HG02840 (cell line): ENCODE data around the gene MAPK10.

ENCODE experiments used
- ATAC-seq: cut with Tn5 transposase; IDR thresholded peaks from one replicate; pipeline ENCODE4 v1.9.1; 2021; ENCODE audit warnings: mild to moderate bottlenecking, moderate library complexity, moderate number of reproducible peaks; ENCODE audit not compliant: unreplicated experiment, low FRiP score

The MAPK10 gene

DNA sequence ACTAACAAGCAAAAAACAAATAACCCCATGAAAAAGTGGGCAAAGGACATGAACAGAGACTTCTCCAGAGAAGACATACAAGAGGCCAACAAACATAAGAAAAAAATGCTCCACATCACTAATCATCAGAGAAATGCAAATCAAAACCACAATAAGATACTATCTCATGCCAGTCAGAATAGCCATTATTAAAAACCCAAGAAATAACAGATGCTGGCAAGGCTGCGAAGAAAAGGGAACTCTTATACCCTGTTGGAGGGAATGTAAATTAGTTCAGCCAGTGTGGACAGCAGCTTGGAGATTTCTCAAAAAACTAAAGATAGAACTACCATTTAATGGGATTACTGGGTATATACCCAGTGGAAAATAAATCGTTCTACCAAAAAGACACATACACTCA lies 79.6 kb downstream of the MAPK10 start:
- ATAC-seq, result no peak

DNA sequence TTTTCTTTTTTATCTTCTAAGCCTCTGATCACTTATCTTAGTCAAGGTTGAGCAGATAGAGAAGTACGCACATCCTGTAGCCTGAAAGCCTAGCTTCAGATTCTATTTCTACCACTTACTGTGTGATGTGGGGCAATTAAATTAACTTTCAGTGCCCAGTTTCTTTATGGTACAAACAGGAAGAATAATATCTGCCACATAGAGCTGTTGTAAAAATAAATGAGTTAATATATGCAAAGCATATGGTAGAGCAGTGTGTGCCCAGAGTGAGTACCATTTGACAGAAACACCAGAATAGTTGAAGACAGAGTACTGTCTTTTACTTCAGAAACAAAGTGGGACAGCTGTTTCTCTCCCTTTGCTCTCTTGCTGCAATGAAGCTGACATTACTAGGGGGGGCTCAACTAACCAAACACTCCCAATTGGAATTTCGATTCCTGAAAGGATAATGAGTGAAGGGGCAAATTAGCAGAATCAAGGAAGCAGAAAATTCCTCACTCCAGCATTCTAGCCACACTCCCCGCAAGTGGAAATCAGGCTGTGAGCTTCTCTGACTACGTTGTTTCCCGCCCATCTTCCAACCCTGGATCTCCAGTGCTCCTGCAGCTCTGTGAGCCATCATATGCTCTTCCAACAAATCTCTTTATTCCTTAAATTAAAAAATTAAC lies 80.4 kb downstream of the MAPK10 start:
- ATAC-seq, result no peak

DNA sequence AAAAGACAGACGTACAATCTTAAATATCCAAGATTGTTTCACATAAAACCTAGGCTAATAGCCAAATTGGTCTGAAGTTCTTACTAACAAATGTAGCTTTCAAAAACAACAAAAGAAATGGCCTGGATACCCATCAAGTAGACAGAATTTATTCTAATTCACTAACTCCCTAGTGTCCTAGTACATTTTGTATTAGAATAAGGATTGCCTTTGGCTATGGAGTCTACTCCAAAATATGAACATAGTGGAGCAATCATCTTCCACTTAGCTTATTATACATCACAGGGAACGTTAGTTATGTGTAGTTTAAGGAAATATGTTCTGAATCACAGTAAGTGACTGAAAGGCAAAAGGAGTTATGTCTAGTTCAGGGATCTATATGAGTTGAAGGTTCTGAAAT lies 81.7 kb downstream of the MAPK10 start:
- no peak for ATAC-seq

DNA sequence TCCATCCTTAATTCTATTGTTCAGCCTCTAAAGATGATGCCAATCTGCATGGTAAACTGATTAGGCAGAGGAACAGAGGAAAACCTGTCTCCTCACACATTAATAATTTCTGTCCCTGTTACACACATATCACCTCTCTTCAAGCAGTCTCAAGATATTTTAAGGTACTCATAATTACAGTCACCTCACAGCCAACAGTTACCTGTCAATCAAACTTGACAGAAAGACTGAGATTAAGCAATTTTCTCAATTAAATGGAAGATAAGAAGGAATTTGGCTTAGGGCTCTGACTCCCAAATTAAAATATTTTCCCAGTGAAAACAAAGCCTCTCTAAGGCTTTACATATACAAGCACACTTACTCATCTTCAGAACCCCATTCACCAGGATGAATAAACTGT lies 85.2 kb downstream of the MAPK10 start:
- no peak for ATAC-seq

- ATAC-seq, result no peak
Measured at GRCh38 chr4:86272669-86273068, 87.2 kb downstream of the MAPK10 start.

DNA sequence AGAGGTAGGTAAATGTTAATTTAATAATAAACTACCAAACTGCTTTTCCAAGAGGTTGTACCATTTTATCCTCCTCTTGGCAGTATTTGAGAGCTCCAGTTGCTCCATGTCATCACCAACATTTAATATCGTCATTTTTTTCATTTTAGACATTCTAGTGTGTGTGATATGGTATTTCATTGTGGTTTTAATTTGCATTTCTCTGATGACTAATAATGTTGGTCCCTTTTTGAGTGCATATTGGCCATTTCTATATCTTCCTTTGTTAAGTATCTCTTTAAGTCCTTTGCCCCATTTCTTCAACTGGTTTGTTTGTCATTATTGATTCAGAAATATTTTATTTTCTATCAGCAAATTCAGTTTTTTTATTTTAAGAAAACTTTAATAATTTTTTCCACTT lies 88.8 kb downstream of the MAPK10 start:
- ATAC-seq, result no peak

DNA sequence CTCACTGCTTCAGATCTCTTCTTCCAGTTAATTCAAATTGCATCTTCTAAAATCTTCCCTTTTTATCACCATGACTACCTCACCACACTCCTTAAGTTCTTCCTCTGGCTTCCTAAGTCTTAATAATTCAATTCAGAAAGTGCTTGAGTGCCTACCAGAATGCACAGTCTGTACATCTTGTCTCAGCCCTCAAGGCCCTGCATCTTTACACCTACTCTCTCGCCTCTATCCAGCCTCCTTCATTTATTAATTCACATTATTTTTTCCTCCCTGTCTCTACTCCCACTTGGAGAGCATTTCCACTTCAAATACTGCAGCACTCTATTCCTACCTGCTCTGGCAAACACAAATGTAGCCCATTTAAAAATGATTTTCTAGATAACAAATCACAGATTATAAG lies 90.5 kb downstream of the MAPK10 start:
- ATAC-seq, result no peak

GRCh38 chr4:86264241-86264640 lies 95.6 kb downstream of the MAPK10 start:
- ATAC-seq, result no peak

GRCh38 chr4:86261636-86262035 lies 98.2 kb downstream of the MAPK10 start:
- no peak for ATAC-seq

DNA sequence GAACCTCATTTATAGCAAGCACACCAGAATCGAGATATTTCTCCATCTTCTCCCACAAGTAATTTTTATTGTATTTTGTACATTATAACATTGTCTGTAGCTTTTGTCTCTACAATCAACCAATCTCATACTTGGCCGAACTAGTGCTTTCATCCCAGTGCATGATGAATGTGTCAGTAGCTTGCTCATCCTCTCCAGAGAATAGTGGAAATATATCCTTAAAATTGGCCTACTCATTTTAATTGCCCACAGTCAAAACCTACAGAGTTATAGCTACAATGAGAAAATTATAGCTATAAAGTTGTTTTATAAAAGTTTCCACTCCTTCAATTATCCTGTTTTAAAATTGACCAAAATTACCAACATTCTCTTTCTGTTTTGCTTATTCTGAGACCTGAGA lies 103.8 kb downstream of the MAPK10 start:
- no peak for ATAC-seq

- ATAC-seq, result no peak
Measured at GRCh38 chr4:86250619-86251018, 109.2 kb downstream of the MAPK10 start.

GRCh38 chr4:86250006-86250405 lies 109.8 kb downstream of the MAPK10 start:
- no peak for ATAC-seq

DNA sequence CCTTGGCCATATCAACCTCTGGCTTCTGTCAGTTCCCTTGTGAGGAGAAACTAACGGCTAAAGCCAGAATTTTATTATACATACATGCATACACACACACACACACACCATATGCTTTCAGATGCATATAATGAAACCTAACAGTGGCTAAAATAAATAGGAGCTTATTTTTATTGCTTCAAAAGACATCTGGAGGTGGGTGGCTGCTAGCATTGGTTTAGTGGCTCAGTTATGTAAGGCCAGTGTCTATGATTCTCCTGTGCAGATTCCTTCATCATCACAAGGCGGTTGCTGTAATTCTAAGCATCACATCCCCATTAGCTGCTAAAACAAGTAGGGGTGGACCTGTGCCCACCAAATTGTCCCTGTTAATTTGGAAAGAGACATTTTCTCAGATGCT lies 110.8 kb downstream of the MAPK10 start:
- ATAC-seq, result no peak

DNA sequence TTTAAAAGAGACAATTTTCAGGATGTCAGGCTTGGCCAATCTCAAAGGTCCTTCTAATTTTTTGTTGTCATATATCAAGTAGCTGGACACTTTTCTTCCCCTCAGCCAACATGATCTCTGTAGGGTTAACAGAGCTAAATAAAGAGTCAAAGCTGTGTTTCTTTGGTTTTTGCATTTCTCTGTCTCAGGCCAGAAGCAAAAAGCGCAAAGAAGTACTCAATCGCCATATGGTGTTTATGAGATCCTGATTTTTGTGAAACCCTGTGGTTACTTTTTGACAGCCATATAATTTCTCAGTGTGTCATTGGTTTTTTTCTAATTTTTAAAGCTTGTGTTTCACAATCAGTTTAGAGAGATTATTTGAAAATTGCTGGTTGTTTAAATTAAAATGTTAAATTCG lies 111.9 kb downstream of the MAPK10 start:
- ATAC-seq, result no peak

DNA sequence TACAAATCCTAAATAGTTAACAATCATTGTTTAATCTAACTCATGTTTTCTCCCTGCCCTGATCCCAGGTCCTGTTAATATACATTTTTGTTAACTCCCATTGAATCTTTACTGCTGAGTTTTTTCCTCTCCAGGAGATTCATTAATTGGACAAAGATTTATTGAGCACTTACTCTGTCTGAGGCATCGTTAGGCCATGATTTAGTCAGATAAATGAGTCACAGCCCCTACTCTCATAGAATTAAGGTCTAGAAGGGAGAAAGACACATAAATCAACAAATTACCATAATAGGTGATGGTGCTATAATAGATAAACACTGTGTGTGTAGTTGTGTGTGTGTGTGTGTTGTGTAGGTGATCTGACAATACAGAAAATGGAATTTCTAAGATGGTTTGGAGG lies 112.5 kb downstream of the MAPK10 start:
- no peak for ATAC-seq

- no peak for ATAC-seq
Measured at GRCh38 chr4:86243750-86244149, 116.1 kb downstream of the MAPK10 start.

DNA sequence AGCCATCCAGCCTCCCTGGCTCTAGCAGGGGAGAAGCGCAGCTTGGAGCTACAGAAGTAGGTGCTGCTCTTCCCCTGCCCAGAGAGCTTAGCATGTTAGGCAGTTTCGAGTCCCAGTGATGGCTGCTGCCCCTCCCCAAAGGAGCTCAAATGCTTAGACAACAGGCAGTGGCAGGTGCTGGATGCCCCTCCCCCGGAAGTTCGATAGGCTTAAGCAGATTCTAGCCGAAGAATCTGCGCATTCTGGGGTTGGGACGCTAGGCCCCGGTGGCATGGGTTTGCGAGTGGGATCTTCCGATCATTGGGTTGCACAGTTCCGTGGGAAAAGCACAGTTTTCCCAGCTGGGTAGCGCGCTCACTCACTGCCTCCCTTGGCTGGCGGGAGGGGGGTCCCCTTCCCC lies 117.2 kb downstream of the MAPK10 start:
- ATAC-seq, result no peak

DNA sequence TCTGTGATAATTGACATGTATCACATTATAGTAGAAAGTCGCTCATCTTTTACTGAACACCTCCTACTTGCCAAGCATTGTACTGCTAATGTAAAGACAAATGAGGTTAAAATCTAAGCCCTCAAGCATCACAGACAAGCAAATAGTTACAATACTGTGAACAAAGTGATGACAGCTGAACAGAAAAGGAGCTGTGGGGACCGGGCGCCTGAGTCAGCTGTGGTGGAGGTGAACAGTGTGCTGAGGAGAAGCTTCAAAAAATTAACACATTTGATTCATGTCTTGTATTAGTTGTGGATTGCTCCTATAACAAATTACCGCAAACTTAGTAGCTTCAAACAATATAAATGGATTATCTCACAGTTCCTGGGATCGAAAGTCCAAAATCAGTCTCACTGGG lies 124.3 kb downstream of the MAPK10 start:
- ATAC-seq, result no peak

DNA sequence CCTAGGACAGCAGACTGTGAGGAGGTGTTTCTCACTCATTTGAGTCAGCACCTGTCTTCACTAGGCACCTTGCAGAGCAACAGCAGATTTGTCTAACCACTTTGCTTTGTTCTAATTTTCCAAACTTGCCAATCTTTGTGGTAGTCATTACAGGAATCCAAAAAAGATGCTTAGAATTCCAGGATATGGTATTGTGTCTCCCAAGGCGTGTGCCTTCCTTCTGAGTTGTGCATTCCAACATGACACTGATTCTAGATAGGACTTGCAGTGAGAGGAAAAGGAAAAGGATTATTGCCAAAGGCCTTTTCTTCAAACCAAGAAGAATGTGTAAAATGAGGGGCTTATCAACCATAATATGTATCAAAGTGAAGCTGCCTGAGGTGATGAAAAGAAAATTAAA lies 126.2 kb downstream of the MAPK10 start:
- ATAC-seq, result no peak

DNA sequence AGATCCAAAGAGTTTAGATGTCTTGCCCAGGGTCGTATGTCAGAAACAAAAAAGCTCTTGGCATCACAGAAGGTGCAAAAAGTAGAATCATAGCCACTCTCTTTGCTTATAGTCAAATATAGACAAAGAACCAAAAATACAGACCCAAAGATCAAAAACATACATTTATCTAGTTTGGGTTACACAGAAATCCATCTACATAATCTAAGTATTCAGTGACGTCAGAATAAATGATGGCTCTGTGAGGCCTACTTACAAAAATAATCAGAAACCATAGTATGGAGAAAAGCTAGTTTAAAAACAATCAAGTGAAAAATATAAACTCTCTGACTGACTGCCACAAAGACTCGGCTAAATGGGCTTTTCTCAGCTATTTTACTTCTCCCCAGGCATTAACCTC lies 126.8 kb downstream of the MAPK10 start:
- ATAC-seq, result no peak

- no peak for ATAC-seq
Measured at GRCh38 chr4:86223472-86223871, 136.4 kb downstream of the MAPK10 start.

DNA sequence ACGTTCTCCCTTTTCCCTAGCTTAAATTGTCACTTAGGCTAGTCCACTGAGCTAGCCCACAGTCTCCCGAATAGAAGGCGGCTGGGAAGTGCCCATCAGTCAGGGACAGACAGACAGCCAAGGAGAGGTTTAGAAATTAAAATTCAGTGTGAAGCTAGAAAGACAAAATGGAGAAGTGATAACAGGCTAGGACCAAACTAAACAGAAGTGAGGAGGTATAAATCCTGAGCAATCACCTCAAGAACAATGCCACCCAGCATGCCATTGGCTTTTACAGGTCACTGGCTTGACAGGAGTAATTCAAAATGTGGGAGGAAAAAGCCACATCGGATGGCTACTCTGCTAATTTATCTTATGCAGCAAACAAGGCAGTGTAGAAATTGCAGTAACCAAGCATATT lies 138.9 kb downstream of the MAPK10 start:
- no peak for ATAC-seq

- ATAC-seq, result no peak
Measured at GRCh38 chr4:86220121-86220520, 139.7 kb downstream of the MAPK10 start.
